ENCODE results near the gene ARHGAP8. TPM values are rescaled to one million over a fixed set of nuclear protein-coding genes. Genes with fewer than 3 reads are reported as not detected.

Gene ARHGAP8
- total RNA-seq, 2 experiments from 2014 or later, result 5.7 to 6.3 TPM

GRCh38 chr22:44704159-44705021 lies 48.0 kb upstream of the ARHGAP8 start:
- Histone ChIP-seq H3K4me1 (ENCODE audit: insufficient read depth, low read length) (peaks cover 60% of the 10 kb centered on the region), H3K27me3 (ENCODE audit: control insufficient read depth in 1 of 2, insufficient read depth in 2 of 2, low read length in 2 of 2) (no peaks in the 10 kb centered on the region), H3K36me3 (ENCODE audit: insufficient read depth, low read length) (peaks cover 7% of the 10 kb centered on the region), H3K4me3 (ENCODE audit: low read length) (no peak overlapping the region), H3K27ac (ENCODE audit: low read depth in 1 of 2, low read length in 2 of 2) (no peak overlapping the region), H3K9me3 (ENCODE audit: control insufficient read depth in 1 of 2, insufficient read depth in 1 of 2, low read length in 2 of 2) (no peaks in the 10 kb centered on the region)
- ChIA-PET CTCF (interaction anchor here (1.2 to 1.9 kb wide), 3 partner anchors 11 to 31 kb away, joined by 3 to 6 read pairs (median 4); no protein-coding TSS in a partner anchor), POLR2A (interaction anchor here (1.6 kb wide), 1 partner anchor 40 kb away, joined by 5 read pairs; no protein-coding TSS in a partner anchor)
- no peaks in the 10 kb centered on the region for H3K27me3 Mint-ChIP-seq
- peaks cover 15% of the 10 kb centered on the region for H3K4me1 Mint-ChIP-seq (ENCODE audit: low read depth)
- no peak overlapping the region for H3K27ac Mint-ChIP-seq
- no peaks in the 10 kb centered on the region for H3K36me3 Mint-ChIP-seq (ENCODE audit: low read depth)
- ATAC-seq (ENCODE audit: poor library complexity), result no peak
- H3K4me3 Mint-ChIP-seq, result peak overlapping the region; percentile 81
- no peaks in the 10 kb centered on the region for H3K9me3 Mint-ChIP-seq
- DNase-seq, result no peak
- intact Hi-C loops (cut with DNase I, micrococcal nuclease), result loop anchor here in 1 of 2 experiments (5.0 to 10.0 kb wide), 3 partner anchors 460 to 892 kb away; partner anchors contain the start of genes EFCAB6, FAM118A and NUP50
- no peak for TF ChIP-seq CTCF (IDR thresholded peaks at IDR 0.05)

GRCh38 chr22:44705022-44705297 lies 47.4 kb upstream of the ARHGAP8 start:
- no peaks in the 10 kb centered on the region for H3K27me3 ChIP-seq (ENCODE audit: control insufficient read depth in 1 of 2, insufficient read depth in 2 of 2, low read length in 2 of 2)
- no peak for TF ChIP-seq CTCF (IDR thresholded peaks at IDR 0.05)
- peaks cover 7% of the 10 kb centered on the region for H3K36me3 ChIP-seq (ENCODE audit: insufficient read depth, low read length)
- DNase-seq (no peak), ATAC-seq (ENCODE audit: poor library complexity) (no peak)
- Mint-ChIP-seq H3K4me3 (peak overlapping the region; percentile 11), H3K4me1 (ENCODE audit: low read depth) (peaks cover 20% of the 10 kb centered on the region), H3K27ac (no peak overlapping the region), H3K27me3 (no peaks in the 10 kb centered on the region), H3K36me3 (ENCODE audit: low read depth) (no peaks in the 10 kb centered on the region), H3K9me3 (no peaks in the 10 kb centered on the region)
- H3K4me3 ChIP-seq (ENCODE audit: low read length), result no peak overlapping the region
- intact Hi-C loops (cut with DNase I, micrococcal nuclease), result loop anchor here in 1 of 2 experiments (10.0 kb wide), 1 partner anchor 460 kb away; the partner anchor contains the start of gene NUP50
- no peaks in the 10 kb centered on the region for H3K9me3 ChIP-seq (ENCODE audit: control insufficient read depth in 1 of 2, insufficient read depth in 1 of 2, low read length in 2 of 2)
- ChIA-PET CTCF (interaction anchor here (1.2 to 1.9 kb wide), 3 partner anchors 11 to 31 kb away, joined by 3 to 6 read pairs (median 4); no protein-coding TSS in a partner anchor), POLR2A (no interaction called here)
- H3K4me1 ChIP-seq (ENCODE audit: insufficient read depth, low read length), result peaks cover 63% of the 10 kb centered on the region
- H3K27ac ChIP-seq (ENCODE audit: low read depth in 1 of 2, low read length in 2 of 2), result no peak overlapping the region

GRCh38 chr22:44706488-44706887 lies 45.9 kb upstream of the ARHGAP8 start:
- Histone ChIP-seq H3K27me3 (ENCODE audit: control insufficient read depth in 1 of 2, insufficient read depth in 2 of 2, low read length in 2 of 2) (no peaks in the 10 kb centered on the region), H3K36me3 (ENCODE audit: insufficient read depth, low read length) (peaks cover 7% of the 10 kb centered on the region), H3K27ac (ENCODE audit: low read depth in 1 of 2, low read length in 2 of 2) (no peak overlapping the region), H3K9me3 (ENCODE audit: control insufficient read depth in 1 of 2, insufficient read depth in 1 of 2, low read length in 2 of 2) (no peaks in the 10 kb centered on the region), H3K4me1 (ENCODE audit: insufficient read depth, low read length) (peaks cover 72% of the 10 kb centered on the region), H3K4me3 (ENCODE audit: low read length) (no peak overlapping the region)
- ChIA-PET POLR2A (no interaction called here), CTCF (interaction anchor here (1.9 to 2.0 kb wide), 2 partner anchors 22 to 29 kb away, joined by 6 read pairs; no protein-coding TSS in a partner anchor)
- intact Hi-C loops (cut with DNase I, micrococcal nuclease), result loop anchor here in 1 of 2 experiments (10.0 kb wide), 1 partner anchor 458 kb away; the partner anchor contains the start of gene NUP50
- ATAC-seq (ENCODE audit: poor library complexity) (no peak), DNase-seq (no peak)
- Mint-ChIP-seq H3K36me3 (ENCODE audit: low read depth) (no peaks in the 10 kb centered on the region), H3K27me3 (no peaks in the 10 kb centered on the region), H3K27ac (no peak overlapping the region), H3K9me3 (no peaks in the 10 kb centered on the region), H3K4me1 (ENCODE audit: low read depth) (peaks cover 25% of the 10 kb centered on the region), H3K4me3 (no peak overlapping the region)
- no peak for TF ChIP-seq CTCF (IDR thresholded peaks at IDR 0.05)
